Effector memory CD4-positive, alpha-beta T cell (primary cell): ENCODE results near the gene PHF23.
A peak's percentile ranks its signal among the peaks of the same experiment; 100 is the strongest.
"Not testable (repeated sequence)": the region's sequence is repeated elsewhere in the genome, so short reads cannot be mapped to it uniquely, and the experiment has no call there.

ENCODE experiments used
- DNase-seq, 3 donors: peaks; one replicate each; pipeline ENCODE4 v3.0.0-alpha.2; 2020
- H3K27ac ChIP-seq: 2 replicates; pipeline ENCODE4 v1.7.0; 2013; ENCODE audit warnings: mild to moderate bottlenecking, low read length, moderate library complexity; ENCODE audit not compliant: insufficient read depth, poor library complexity, severe bottlenecking
- H3K27me3 ChIP-seq: replicated peaks from 2 replicates; pipeline ENCODE4 v1.7.0; 2013; ENCODE audit warnings: mild to moderate bottlenecking, low read length; ENCODE audit not compliant: insufficient read depth, control insufficient read depth, poor library complexity, severe bottlenecking
- H3K36me3 ChIP-seq: 2 replicates; pipeline ENCODE4 v1.7.0; 2013; ENCODE audit warnings: mild to moderate bottlenecking, low read length, moderate library complexity; ENCODE audit not compliant: control insufficient read depth, insufficient read depth
- H3K4me1 ChIP-seq: 2 replicates; pipeline ENCODE4 v1.7.0; 2013; ENCODE audit warnings: low read length, mild to moderate bottlenecking; ENCODE audit not compliant: control insufficient read depth, insufficient read depth, poor library complexity, severe bottlenecking
- H3K4me3 ChIP-seq: 2 replicates; pipeline ENCODE4 v1.7.0; 2013; ENCODE audit warnings: low read length, low read depth, mild to moderate bottlenecking; ENCODE audit not compliant: insufficient read depth, poor library complexity, severe bottlenecking
- H3K9me3 ChIP-seq: 2 replicates; pipeline ENCODE4 v1.7.0; 2013; ENCODE audit warnings: mild to moderate bottlenecking, low read length, moderate library complexity; ENCODE audit not compliant: control insufficient read depth

Gene PHF23

GRCh38 chr17:7248796-7249195 is 9.5 kb upstream of the PHF23 start:
- DNase-seq = no peak
- no peaks in the 10 kb centered on the region for H3K27me3 ChIP-seq
- H3K4me1 ChIP-seq = peaks cover 31% of the 10 kb centered on the region
- H3K36me3 ChIP-seq = peaks cover 20% of the 10 kb centered on the region
- no peak overlapping the region for H3K4me3 ChIP-seq
- no peaks in the 10 kb centered on the region for H3K9me3 ChIP-seq
- H3K27ac ChIP-seq = no peak overlapping the region

- H3K36me3 ChIP-seq = peaks cover 20% of the 10 kb centered on the region
- H3K4me3 ChIP-seq = no peak overlapping the region
- peaks cover 27% of the 10 kb centered on the region for H3K4me1 ChIP-seq
Observed at GRCh38 chr17:7246779-7247178, 7.5 kb upstream of the PHF23 start.

GRCh38 chr17:7243838-7244237 is 4.6 kb upstream of the PHF23 start:
- not testable (repeated sequence) for H3K4me3 ChIP-seq, DNase-seq, H3K9me3 ChIP-seq, H3K27me3 ChIP-seq
- peaks cover 26% of the 10 kb centered on the region for H3K4me1 ChIP-seq
- H3K36me3 ChIP-seq = peaks cover 27% of the 10 kb centered on the region
- H3K27ac ChIP-seq = peak overlapping the region; percentile 94

More at GRCh38 chr17:7246779-7247178, 7.5 kb upstream of the PHF23 start:
- no peaks in the 10 kb centered on the region for H3K27me3 ChIP-seq
- DNase-seq = no peak
- no peaks in the 10 kb centered on the region for H3K9me3 ChIP-seq
- H3K27ac ChIP-seq = no peak overlapping the region

GRCh38 chr17:7243453-7243729 is 4.1 kb upstream of the PHF23 start:
- H3K36me3 ChIP-seq = peaks cover 27% of the 10 kb centered on the region

GRCh38 chr17:7242717-7243452 is 3.6 kb upstream of the PHF23 start:
- peak overlapping the region; percentile 94 for H3K27ac ChIP-seq
- H3K36me3 ChIP-seq = peaks cover 27% of the 10 kb centered on the region
- H3K4me3 ChIP-seq = peak overlapping the region; percentile 88
- DNase-seq = peak; percentile 88 to 93 (median 88)
- peaks cover 24% of the 10 kb centered on the region for H3K4me1 ChIP-seq
- H3K27me3 ChIP-seq = no peaks in the 10 kb centered on the region
- H3K9me3 ChIP-seq = no peaks in the 10 kb centered on the region

More at GRCh38 chr17:7243453-7243729, 4.1 kb upstream of the PHF23 start:
- Histone ChIP-seq H3K9me3 (no peaks in the 10 kb centered on the region), H3K4me1 (peaks cover 24% of the 10 kb centered on the region), H3K4me3 (peak overlapping the region; percentile 88), H3K27ac (peak overlapping the region; percentile 94), H3K27me3 (no peaks in the 10 kb centered on the region)
- no peak for DNase-seq

- H3K4me3 ChIP-seq = peak within 1 kb of the TSS; percentile 88
- peak; percentile 89 to 90 (median 90) for DNase-seq
- no peaks in the 10 kb centered on the region for H3K9me3 ChIP-seq
- H3K27ac ChIP-seq = peak within 1 kb of the TSS; percentile 94
- H3K36me3 ChIP-seq = peaks cover 27% of the 10 kb centered on the region
- peaks cover 31% of the 10 kb centered on the region for H3K4me1 ChIP-seq
- no peaks in the 10 kb centered on the region for H3K27me3 ChIP-seq
Observed at GRCh38 chr17:7241783-7242716, 2.8 kb upstream of the PHF23 start, which contains the start of gene GABARAP. TSS of gene GABARAP (minus strand) at chr17:7242449. CDS start at chr17:7242330, 119 bp downstream.

GRCh38 chr17:7241090-7241733 is 2.0 kb upstream of the PHF23 start:
- no peaks in the 10 kb centered on the region for H3K9me3 ChIP-seq
- peaks cover 29% of the 10 kb centered on the region for H3K36me3 ChIP-seq
- H3K27ac ChIP-seq = peak overlapping the region; percentile 94
- DNase-seq = no peak
- H3K27me3 ChIP-seq = no peaks in the 10 kb centered on the region
- H3K4me1 ChIP-seq = peaks cover 31% of the 10 kb centered on the region
- H3K4me3 ChIP-seq = peak overlapping the region; percentile 88

- no peak overlapping the region for H3K4me3 ChIP-seq
- no peak for DNase-seq
- peaks cover 29% of the 10 kb centered on the region for H3K36me3 ChIP-seq
- H3K4me1 ChIP-seq = peaks cover 31% of the 10 kb centered on the region
- H3K27ac ChIP-seq = no peak overlapping the region
- no peaks in the 10 kb centered on the region for H3K9me3 ChIP-seq
- H3K27me3 ChIP-seq = no peaks in the 10 kb centered on the region
Observed at GRCh38 chr17:7240375-7240774, 1.1 kb upstream of the PHF23 start.

GRCh38 chr17:7238420-7239090 is 702 bp downstream of the PHF23 start:
- H3K36me3 ChIP-seq = peaks cover 21% of the 10 kb centered on the region
- H3K27me3 ChIP-seq = no peaks in the 10 kb centered on the region
- peak in 1 of 3 donors; percentile 23 for DNase-seq
- H3K4me3 ChIP-seq = peak overlapping the region; percentile 95
- H3K9me3 ChIP-seq = no peaks in the 10 kb centered on the region
- peak overlapping the region; percentile 89 for H3K27ac ChIP-seq
- H3K4me1 ChIP-seq = peaks cover 43% of the 10 kb centered on the region
